GM21423 (cell line): ENCODE data around the gene SMARCE1.
A peak's percentile ranks its signal among the peaks of the same experiment; 100 is the strongest.

Source experiments
- ATAC-seq: cut with Tn5 transposase; IDR thresholded peaks from one replicate; pipeline ENCODE4 v1.9.1; 2021; ENCODE audit warnings: mild to moderate bottlenecking, moderate library complexity; ENCODE audit not compliant: unreplicated experiment

SMARCE1 gene

DNA sequence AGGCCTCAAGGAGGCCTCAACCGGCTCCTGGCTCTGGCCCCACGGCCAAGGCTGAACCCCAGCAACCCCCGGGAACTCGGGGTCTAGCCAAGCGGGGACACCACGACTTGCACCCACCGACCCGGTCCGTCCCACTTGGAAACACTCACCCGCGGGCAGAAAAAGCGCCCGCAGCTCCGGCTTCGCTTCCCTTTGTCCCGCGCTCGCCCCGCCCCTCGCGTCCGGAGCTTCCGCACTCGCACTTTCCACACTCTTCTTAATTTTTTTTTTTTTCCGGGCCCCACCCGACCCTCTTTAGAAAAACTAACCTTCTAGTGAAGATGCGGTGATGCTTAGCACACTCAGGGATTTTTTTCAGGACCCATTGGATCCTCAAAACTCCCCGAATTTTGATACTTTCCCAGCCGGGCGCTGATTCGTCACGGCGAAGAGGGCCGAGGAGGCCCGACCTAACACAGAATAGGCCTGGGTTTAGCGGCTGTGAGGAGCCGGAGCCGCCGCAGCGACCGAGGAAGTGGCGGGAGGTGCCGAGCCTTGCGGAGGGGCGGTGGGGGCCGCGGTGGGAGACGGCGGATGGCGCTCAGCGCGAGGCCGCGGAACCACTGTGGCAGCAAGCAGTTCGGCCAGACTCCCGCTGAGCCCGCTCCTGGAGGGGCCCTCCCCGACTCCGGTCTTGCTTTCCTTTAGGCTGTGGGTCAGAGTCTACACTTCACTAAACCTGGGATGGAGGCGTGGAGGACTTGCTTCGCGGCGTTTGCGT is at the start of gene SMARCE1:
Gene SMARCE1 (minus strand): TSS at position 195 of the 760 bp plus-strand sequence. CDS start 2,016 bp downstream, outside the sequence.
- ATAC-seq, result peak; percentile 54

DNA sequence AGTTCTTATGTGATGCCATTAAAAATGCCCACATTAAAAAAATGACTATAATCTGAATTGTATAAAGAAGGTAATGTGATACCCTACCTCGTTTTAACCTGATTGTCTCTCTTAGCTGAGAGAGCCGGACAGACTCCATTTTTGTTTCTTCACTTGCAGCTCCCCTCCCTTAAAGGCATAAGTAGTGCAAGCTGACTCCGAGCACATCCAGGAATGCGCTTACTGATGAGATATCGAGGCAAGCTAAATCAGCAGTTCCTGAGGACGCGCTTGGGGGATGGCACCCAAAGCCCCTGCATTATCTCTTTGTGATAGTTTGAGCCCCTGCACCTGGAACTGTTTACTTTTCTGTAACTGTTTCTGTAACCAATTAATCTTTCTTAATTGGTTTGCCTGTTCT is 49.7 kb upstream of the SMARCE1 start:
- no peak for ATAC-seq

DNA sequence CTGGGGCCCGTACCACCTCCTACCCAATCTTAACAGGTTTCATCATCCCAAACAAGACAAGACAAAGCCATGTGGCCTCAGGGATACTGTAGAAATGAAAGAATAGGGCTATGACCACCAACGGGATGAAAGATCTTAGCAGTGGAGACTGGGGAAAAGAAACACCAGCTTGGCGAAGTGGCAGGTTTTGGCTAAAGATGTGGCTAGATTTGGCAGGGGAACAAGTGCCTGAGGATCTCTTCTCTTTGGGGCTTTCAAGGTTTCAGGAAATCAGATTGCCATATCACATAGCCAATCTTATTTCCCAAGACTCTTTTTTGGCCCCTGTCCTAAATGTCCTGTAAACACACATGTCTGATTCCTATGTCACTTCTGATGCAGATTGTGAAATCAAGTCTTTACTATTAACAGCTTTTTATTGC is 49.0 kb upstream of the SMARCE1 start:
- no peak for ATAC-seq

DNA sequence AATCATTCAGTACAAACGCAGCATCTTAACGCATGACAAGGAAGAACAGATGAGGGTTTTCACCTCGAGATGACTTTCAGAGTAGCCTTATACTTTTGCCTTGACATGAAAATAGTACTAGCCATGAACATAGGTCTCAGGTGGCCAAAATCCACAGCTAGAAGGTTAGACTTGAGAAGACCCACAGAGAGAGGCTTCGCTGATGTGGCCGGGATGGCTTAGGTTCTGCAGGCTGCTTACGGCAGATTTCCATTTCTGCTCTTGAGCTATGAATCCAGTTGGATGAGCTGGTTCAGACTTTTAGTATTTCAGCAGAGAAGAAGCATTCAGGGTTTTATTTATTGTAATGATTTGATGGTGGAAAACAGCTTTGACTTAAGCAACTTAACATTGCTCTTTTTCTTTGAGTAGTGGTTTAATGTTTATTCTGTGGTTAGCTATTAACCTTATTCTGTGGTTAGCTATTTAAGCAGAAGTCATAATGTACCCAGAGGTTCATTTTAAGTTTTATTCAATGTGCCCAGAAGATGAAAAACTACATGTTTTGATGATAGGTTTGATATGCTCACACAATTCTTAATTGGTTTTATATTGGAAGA is 48.4 kb upstream of the SMARCE1 start:
- ATAC-seq, result no peak

- ATAC-seq, result no peak
These were observed 47.0 kb upstream of the SMARCE1 start for GRCh38 chr17:40694584-40694983.

GRCh38 chr17:40687106-40687505 is 39.5 kb upstream of the SMARCE1 start:
- ATAC-seq, result no peak

- no peak for ATAC-seq
These were observed 38.6 kb upstream of the SMARCE1 start for GRCh38 chr17:40686192-40686591.

DNA sequence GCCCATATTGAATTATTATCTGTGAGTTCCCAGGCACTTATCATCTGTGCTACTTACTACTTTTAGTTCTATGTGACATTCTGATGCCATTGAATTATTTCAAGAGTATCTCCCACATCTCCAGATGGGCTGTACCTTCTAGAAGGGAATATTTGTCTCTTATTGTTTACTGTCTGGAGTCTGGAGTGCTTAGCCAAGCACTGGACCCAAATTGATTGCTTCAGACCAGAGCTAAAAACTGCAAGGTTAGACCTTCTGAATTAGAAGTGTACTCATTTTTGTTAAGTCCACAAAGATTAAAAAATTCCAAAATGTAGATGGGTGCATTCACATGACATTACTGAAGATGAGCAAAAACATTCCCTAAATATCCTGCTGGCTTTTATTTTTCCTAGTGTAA is 33.4 kb upstream of the SMARCE1 start:
- ATAC-seq, result no peak

- no peak for ATAC-seq
These were observed 31.9 kb upstream of the SMARCE1 start for GRCh38 chr17:40679523-40679907.

DNA sequence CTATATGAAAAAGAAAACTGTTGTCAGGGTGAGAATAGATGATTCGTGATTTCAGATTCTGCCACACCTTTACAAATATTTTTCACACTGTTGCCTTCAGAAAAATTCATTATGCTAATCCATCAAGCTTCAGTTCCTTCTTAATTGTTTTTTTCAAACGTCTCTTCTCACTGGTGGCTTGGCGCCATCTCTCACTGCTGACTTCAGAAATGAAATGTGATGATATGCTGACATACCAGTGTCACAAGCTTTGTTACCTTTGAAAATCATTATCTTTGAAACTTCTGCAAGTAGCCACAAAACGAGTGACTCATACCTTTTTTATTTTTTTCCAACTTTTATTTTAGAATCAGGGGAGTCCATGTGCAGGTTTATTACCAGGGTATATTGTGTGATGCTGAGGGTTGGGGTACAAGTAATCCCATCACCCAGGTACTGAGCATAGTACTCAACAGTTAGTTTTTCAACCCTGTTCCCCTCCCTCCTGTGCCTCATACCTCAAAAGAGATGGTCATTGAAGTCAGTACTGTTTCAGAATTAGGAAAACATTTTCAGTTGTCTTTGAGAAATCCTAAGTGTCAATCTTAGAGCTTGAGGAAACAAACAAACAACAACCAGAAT is 31.4 kb upstream of the SMARCE1 start:
- ATAC-seq, result no peak

DNA sequence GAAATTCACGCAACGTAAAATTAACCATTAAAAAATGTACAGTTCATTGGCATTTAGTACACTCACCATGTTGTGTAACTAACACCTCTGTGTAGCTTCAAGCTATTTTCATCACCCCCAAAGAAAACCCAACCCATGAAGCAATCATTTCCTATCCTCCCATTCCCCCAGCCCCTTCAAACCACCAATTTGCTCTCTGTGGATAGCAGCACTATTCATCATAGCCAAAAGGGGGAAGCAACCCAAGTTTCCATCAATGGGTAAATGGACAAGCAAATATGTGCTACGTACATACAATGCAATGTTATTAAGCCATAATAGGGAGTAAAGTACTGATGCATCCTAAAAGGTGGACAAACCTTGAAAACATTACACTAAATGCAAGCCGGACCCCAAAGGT is 28.3 kb upstream of the SMARCE1 start:
- no peak for ATAC-seq

- ATAC-seq, result no peak
These were observed 25.0 kb upstream of the SMARCE1 start for GRCh38 chr17:40672654-40673053.

DNA sequence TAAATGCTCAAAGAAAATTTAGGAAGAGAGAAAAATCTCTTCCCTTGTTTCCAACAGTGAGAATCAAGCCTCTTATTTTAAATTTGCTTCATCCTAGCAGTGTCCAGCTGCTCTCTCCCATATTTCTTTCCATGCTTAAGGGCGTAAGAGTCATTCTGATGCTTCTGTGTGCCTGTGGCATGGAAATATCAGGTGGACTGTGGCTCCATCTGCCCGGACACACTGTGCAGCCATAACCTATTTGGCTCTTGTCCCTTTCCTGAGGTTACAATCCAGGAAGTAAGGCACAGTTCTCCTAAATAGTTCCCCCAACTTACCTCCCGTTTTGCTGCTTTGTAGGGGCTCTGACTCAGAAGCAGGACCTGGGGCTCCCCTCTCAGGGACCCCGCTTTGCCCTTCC is 23.7 kb upstream of the SMARCE1 start:
- ATAC-seq, result no peak

GRCh38 chr17:40666331-40666730 is 18.7 kb upstream of the SMARCE1 start:
- no peak for ATAC-seq

- no peak for ATAC-seq
These were observed 17.1 kb upstream of the SMARCE1 start, which contains the start of gene KRT222 for GRCh38 chr17:40664582-40665333. Gene KRT222 (minus strand): TSS chr17:40665177. CDS start chr17:40665099, 78 bp downstream.

GRCh38 chr17:40663252-40663651 is 15.6 kb upstream of the SMARCE1 start:
- ATAC-seq, result no peak

- ATAC-seq, result no peak
These were observed 12.3 kb upstream of the SMARCE1 start for GRCh38 chr17:40659911-40660310.

- no peak for ATAC-seq
These were observed 10.8 kb upstream of the SMARCE1 start for GRCh38 chr17:40658396-40658795.

DNA sequence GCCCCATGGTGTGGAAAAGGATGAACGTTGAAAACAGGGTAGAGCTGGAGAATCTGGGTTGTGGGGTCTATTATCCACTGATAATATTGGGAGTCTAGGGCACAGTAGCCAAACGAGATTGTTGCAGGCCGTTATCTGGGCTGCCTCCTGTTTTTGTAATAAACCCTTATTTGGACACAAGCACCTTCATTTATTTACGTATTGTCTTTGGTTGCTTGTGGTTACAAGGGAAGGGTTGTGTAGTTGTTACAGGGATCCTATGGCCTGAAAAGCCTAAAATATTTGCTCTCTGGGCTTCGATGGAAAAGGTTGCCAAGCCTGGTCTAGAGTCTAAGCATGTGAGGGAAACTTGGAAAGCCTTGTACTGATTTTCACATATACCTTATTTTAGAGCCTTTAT is 4.3 kb upstream of the SMARCE1 start:
- ATAC-seq, result no peak

DNA sequence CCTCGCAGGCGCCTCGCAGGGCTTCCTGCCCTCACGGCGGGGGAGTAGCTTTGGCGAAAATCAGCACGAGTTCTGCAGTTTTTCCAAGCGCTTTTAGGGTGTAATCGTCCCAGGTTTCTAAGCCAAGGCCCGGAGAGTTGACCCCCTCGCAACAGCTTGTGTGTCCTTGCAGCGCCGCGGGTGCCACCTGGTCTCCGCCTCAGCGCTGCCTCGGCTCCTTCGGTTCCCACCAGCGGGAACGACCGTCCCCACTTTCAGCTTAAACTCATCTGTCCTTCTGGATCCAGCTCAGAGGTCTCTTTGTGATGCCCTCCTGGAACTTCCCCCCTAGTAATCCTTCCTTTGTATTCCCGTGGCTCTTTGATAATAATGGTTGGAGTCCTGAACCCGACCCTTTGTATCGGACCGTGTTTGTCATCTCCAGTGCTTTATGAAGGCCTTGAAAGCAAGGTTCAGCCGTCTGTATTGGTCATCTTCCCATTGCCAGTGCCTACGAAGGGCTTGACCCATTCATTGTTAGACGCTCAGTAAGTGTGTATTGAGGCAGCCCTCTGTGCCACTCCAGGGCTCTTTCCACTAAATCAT is 858 bp upstream of the SMARCE1 start:
- peak; percentile 26 for ATAC-seq
